Activated naive CD4-positive, alpha-beta T cell treated with anti-CD3 and anti-CD28 coated beads, Interleukin-2, amount 50 U/mL, for 72 hours (primary cell): ENCODE measurements around the gene PPP2R2C. TPM values are rescaled to one million over a fixed set of nuclear protein-coding genes. Genes with fewer than 3 reads are reported as not detected.

Source experiments
- ATAC-seq, 2 donors: fragments of 150-1000 bp; cut with Tn5 transposase; 2 replicates each; pipeline ENCODE4 v1.10.0; 2021; ENCODE audit warnings: mild to moderate bottlenecking in 2 of 2, moderate library complexity in 2 of 2
- DNase-seq, 2 donors: peaks; one replicate each; pipeline ENCODE4 v3.0.0; 2021 to 2022; ENCODE audit warnings: low spot score in 2 of 2
- H3K27ac Mint-ChIP-seq, 2 donors: one replicate each; pipeline ENCODE4 v1.8.0; 2022; ENCODE audit warnings: mild to moderate bottlenecking in 2 of 2, mixed read lengths in 2 of 2
- H3K36me3 Mint-ChIP-seq, 2 donors: one replicate each; pipeline ENCODE4 v1.8.0; 2022; ENCODE audit warnings: mixed read lengths in 2 of 2
- H3K9me3 Mint-ChIP-seq, 2 donors: one replicate each; pipeline ENCODE4 v1.8.0; 2022; ENCODE audit warnings: mixed read lengths in 2 of 2
- total RNA-seq, 2 donors: library from RNA; stranded (reverse); gene quantifications; one replicate each; pipeline ENCODE4 v1.2.3, GENCODE V29; 2022

The PPP2R2C gene
- total RNA-seq, 2 donors from 2014 or later = not detected

GRCh38 chr4:6271701-6272465 lies 200.5 kb downstream of the PPP2R2C start:
- ATAC-seq = no peak
- no peak for DNase-seq
- peak overlapping the region in 1 of 2 donors; percentile 40 for H3K27ac Mint-ChIP-seq
- no peaks in the 10 kb centered on the region for H3K36me3 Mint-ChIP-seq
- no peaks in the 10 kb centered on the region for H3K9me3 Mint-ChIP-seq

GRCh38 chr4:6271206-6271605 lies 201.2 kb downstream of the PPP2R2C start:
- DNase-seq = no peak
- Mint-ChIP-seq H3K9me3 (no peaks in the 10 kb centered on the region), H3K36me3 (no peaks in the 10 kb centered on the region), H3K27ac (no peak overlapping the region)
- no peak for ATAC-seq

DNA sequence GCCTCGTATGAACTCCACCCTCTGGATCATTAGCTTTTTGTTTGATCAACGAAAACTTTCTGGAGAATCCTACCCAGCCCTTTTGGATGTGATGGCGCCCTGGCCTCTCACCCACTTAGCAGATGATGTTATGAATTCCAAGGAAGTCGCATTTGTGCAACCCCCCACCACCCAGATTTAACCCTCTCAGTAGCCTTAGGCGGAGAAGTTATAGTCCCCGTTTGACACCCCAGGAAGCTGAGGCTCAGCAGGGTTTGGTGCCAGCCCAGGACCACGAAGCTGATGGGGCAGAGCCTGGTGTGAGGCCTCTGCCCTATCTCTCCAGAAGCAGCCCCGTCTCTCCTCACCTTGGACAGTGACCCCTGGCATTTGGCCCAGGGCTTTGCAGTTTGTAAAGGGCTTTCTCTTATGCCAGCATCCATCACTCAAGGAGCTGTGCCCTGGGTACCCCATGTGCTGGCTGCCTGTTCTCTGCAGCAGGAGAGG lies 201.7 kb downstream of the PPP2R2C start:
- no peak for ATAC-seq
- Mint-ChIP-seq H3K36me3 (no peaks in the 10 kb centered on the region), H3K27ac (peak overlapping the region in 1 of 2 donors; percentile 81), H3K9me3 (no peaks in the 10 kb centered on the region)
- DNase-seq = no peak

Other genes starting within 250 kb of the PPP2R2C start
- gene WFS1, start 202.8 kb downstream of the PPP2R2C start, total RNA-seq = 1 to 10 TPM; 1.8 to 3.2 TPM
- 10 to 100 TPM; 13.9 to 21.4 TPM for gene MAN2B2, start 102.6 kb upstream of the PPP2R2C start, total RNA-seq
- gene MRFAP1, start 168.1 kb upstream of the PPP2R2C start, total RNA-seq = 100 to 1,000 TPM in 1 of 2 donors, 10 to 100 TPM in 1; 72.7 to 114 TPM
- 1 to 10 TPM in 1 of 2 donors, not detected in 1; 1.7 TPM for gene S100P, start 221.3 kb upstream of the PPP2R2C start, total RNA-seq
- gene MRFAP1L1, start 237.3 kb upstream of the PPP2R2C start, total RNA-seq = 10 to 100 TPM; 23.1 to 40.5 TPM
- gene BLOC1S4, start 243.6 kb upstream of the PPP2R2C start, total RNA-seq = 10 to 100 TPM in 1 of 2 donors, 1 to 10 TPM in 1; 7.2 to 15.9 TPM